Endothelial cell of umbilical vein (primary cell): ENCODE measurements around the gene CEP68. TPM values are rescaled to one million over a fixed set of nuclear protein-coding genes. Genes with fewer than 3 reads are reported as not detected.

ENCODE experiments used
- BruUV-seq: library from RNA; stranded (reverse); fragments of 400-500 nt; replicated peaks from 2 replicates; lab custom pipeline; 2021; lab: Mats Ljungman, UMichigan
- CTCF ChIA-PET: fragments of 300-600, 350-600 bp; sonication (Branson Sonifier 250); formaldehyde crosslinking; loops from one replicate; lab custom pipeline; 2021; ENCODE audit warnings: antibody characterized with exemption, inconsistent platforms; lab: Charles Lee
- POLR2A ChIA-PET: fragments of 300-600, 350-600 bp; sonication (Branson Sonifier 250); formaldehyde crosslinking; loops from one replicate; lab custom pipeline; 2021; ENCODE audit warnings: antibody characterized with exemption, inconsistent platforms; lab: Charles Lee
- DNase-seq: peaks from one replicate; pipeline ENCODE4 v3.0.0-alpha.2; 2011; ENCODE audit warnings: low read depth, low spot score
- FAIRE-seq: peaks from 2 replicates; lab custom pipeline; 2011; peaks lifted over from hg19 to GRCh38; lab: Jason Lieb, UNC
- H2AFZ ChIP-seq: 2 replicates; pipeline ENCODE4 v1.6.0; 2012; ENCODE audit warnings: low read depth, low read length, control low read depth, inconsistent platforms
- H3K27ac ChIP-seq: 2 replicates; pipeline ENCODE4 v1.5.1; 2011; ENCODE audit warnings: low read depth, mild to moderate bottlenecking, control low read depth, low read length, moderate library complexity; ENCODE audit not compliant: insufficient read depth
- H3K27me3 ChIP-seq, 2 experiments: 2 replicates each; pipeline versions ENCODE4 v1.6.0 to v1.6.1; 2011; ENCODE audit warnings: low read length in 2 of 2, mixed read lengths in 1 of 2; ENCODE audit not compliant: control insufficient read depth in 2 of 2, insufficient read depth in 2 of 2
- H3K36me3 ChIP-seq, 2 experiments: 2 replicates in 1 of 2; 3 replicates in 1 of 2; pipeline ENCODE4 v1.5.1; 2011; ENCODE audit warnings: low read length in 2 of 2, mild to moderate bottlenecking in 1 of 2, moderate library complexity in 1 of 2; ENCODE audit not compliant: control insufficient read depth in 2 of 2, insufficient read depth in 2 of 2; ENCODE audit errors: extremely low read depth in 1 of 2
- H3K4me1 ChIP-seq: 3 replicates; pipeline ENCODE4 v1.5.1; 2011; ENCODE audit warnings: mild to moderate bottlenecking, low read length; ENCODE audit not compliant: control insufficient read depth, insufficient read depth; ENCODE audit errors: extremely low read depth
- H3K4me2 ChIP-seq: 2 replicates; pipeline ENCODE4 v1.6.1; 2011; ENCODE audit warnings: low read length, control low read depth, mixed read lengths; ENCODE audit not compliant: insufficient read depth
- H3K4me3 ChIP-seq, 3 experiments: fragments of 200-600 bp in 1 of 3; sonication (generic), shearing (Covaris generic) in 1 of 3; replicated peaks in 1 of 3; 2 replicates each; pipeline ENCODE4 v1.5.1; 2011 to 2016; ENCODE audit warnings: control low read depth in 3 of 3, low read length in 3 of 3, mild to moderate bottlenecking in 2 of 3, inconsistent platforms in 1 of 3, low read depth in 1 of 3, moderate library complexity in 1 of 3; ENCODE audit not compliant: insufficient read depth in 1 of 3
- H3K79me2 ChIP-seq: 2 replicates; pipeline ENCODE4 v1.6.0; 2012; ENCODE audit warnings: low read length, inconsistent platforms; ENCODE audit not compliant: control insufficient read depth, insufficient read depth
- H3K9ac ChIP-seq: replicated peaks from 2 replicates; pipeline ENCODE3; 2011; ENCODE audit warnings: low read length, control low read depth; ENCODE audit not compliant: insufficient read depth; ENCODE audit errors: extremely low read depth
- H3K9me1 ChIP-seq: replicated peaks from 3 replicates; pipeline ENCODE4 v1.6.0; 2011; ENCODE audit warnings: mild to moderate bottlenecking, low read length; ENCODE audit not compliant: control insufficient read depth, insufficient read depth; ENCODE audit errors: extremely low read depth
- H3K9me3 ChIP-seq: replicated peaks from 2 replicates; pipeline ENCODE4 v1.5.1; 2012; ENCODE audit warnings: low read length, inconsistent platforms; ENCODE audit not compliant: control insufficient read depth, insufficient read depth
- H4K20me1 ChIP-seq: replicated peaks from 2 replicates; pipeline ENCODE3; 2011; ENCODE audit warnings: mild to moderate bottlenecking, low read length; ENCODE audit not compliant: control insufficient read depth, insufficient read depth; ENCODE audit errors: extremely low read depth
- EZH2 ChIP-seq: IDR thresholded peaks from 2 replicates; pipeline ENCODE4 v1.6.1; 2012; ENCODE audit warnings: borderline replicate concordance, low read depth, mild to moderate bottlenecking, moderate library complexity, low read length, inconsistent platforms; ENCODE audit not compliant: severe bottlenecking
- FOS ChIP-seq: IDR thresholded peaks from 2 replicates; pipeline ENCODE4 v1.6.1; 2011; ENCODE audit warnings: mild to moderate bottlenecking, low read length, moderate library complexity, borderline replicate concordance; ENCODE audit not compliant: insufficient read depth
- GATA2 ChIP-seq: IDR thresholded peaks from 2 replicates; pipeline ENCODE4 v1.7.0; 2011; ENCODE audit warnings: low read depth, mild to moderate bottlenecking, moderate library complexity, mixed read lengths, low read length; ENCODE audit not compliant: insufficient read length, insufficient read depth
- JUN ChIP-seq: IDR thresholded peaks from 2 replicates; pipeline ENCODE4 v1.6.1; 2011; ENCODE audit warnings: borderline replicate concordance, low read depth; ENCODE audit not compliant: insufficient read length, insufficient read depth
- MYC ChIP-seq: IDR thresholded peaks from one replicate; pipeline ENCODE4 v1.6.1; 2011; ENCODE audit warnings: mild to moderate bottlenecking, low read depth, low read length
- POLR2A ChIP-seq: IDR thresholded peaks from 2 replicates; pipeline ENCODE4 v1.6.1; 2012; ENCODE audit warnings: low read depth, mild to moderate bottlenecking, control low read depth, low read length
- POLR2AphosphoS5 ChIP-seq: IDR thresholded peaks from 2 replicates; pipeline ENCODE4 v1.6.1; 2012; ENCODE audit warnings: low read depth, mild to moderate bottlenecking, control low read depth, low read length, moderate library complexity; ENCODE audit not compliant: insufficient read depth
- dilution Hi-C: fragments of 300-500 bp; cut with MboI; formaldehyde crosslinking; loops from one replicate; pipeline ENCODE4 v1.15.0; 2019; ENCODE audit warnings: low sequenced_read_pairs; ENCODE audit not compliant: extremely low pct_ligation_motif_present
- intact Hi-C: fragments of 100-400 bp; cut with micrococcal nuclease; formaldehyde crosslinking; loops from one replicate; pipeline ENCODE4 v1.10.0; 2022
- polyA plus RNA-seq, 4 experiments: library from polyadenylated mRNA; depleted of rRNA in 3 of 4; stranded (reverse) in 3 of 4; unstranded in 1 of 4; fragments of >200 nt; gene quantifications; 2 replicates each; pipeline versions ENCODE4 v1.2.1 to v1.2.3, GENCODE V29; 2011 to 2012; ENCODE audit warnings: missing spikeins in 1 of 4
- total RNA-seq: library from RNA; stranded (reverse); gene quantifications from 2 replicates; pipeline ENCODE4 v1.2.3, GENCODE V29; 2021
- TF ChIP-seq, protein P1 (sequence below): IDR thresholded peaks from 2 replicates; pipeline ENCODE4 v1.6.1; 2011; ENCODE audit not compliant: insufficient read depth, insufficient read length
- TF ChIP-seq, protein P2 (sequence below), 2 donors: IDR thresholded peaks; 1 replicate in 1 of 2; 2 replicates in 1 of 2; pipeline ENCODE4 v1.5.1; 2011; ENCODE audit warnings: low read length in 2 of 2, mild to moderate bottlenecking in 2 of 2, moderate library complexity in 2 of 2, control low read depth in 1 of 2, inconsistent platforms in 1 of 2, low read depth in 1 of 2; ENCODE audit not compliant: insufficient read depth in 1 of 2; ENCODE audit errors: extremely low read depth in 1 of 2

The CEP68 gene
- total and polyA plus RNA-seq, 2 donors (not counting 3 experiments of a cell fraction or from before 2014, with no cell fraction given) = 21.4 to 22.0 TPM

DNA sequence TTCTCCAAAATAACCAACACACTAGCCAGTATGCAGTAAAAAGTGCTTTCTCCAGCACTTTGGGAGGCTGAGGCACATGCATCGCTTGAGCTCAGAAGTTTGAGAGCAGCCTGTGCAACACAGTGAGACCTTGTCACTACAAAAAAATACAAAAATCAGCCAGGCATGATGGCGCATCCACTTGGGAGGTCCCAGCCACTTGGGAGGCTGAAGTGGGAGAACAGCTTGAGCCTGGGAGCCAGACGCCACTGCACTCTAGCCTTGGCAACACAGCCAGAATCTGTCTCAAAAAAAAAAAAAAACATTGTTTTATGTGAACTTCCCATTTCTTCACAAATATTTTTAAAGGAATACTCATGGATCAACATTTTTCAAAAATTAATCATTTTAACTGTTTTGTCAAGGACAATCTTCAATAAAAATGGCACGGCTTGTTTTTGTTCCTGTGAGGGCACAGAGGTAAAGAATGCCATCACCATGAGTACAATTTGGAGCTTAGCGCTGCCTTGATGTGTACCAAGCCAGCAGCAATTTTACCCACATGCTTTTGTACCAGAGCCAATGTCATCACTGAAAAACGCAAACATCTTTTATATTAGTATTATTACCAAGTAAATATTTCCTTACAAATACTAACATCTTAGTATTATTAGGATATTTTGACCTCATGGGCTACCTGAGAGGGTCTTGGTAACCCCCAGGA is 46.9 kb downstream of the CEP68 start:
- BruUV-seq = no TSS peak
- CTCF ChIA-PET = interaction anchor here (0.9 kb wide), 1 partner anchor 9 kb away, joined by 3 read pairs; no protein-coding TSS in a partner anchor

More for the DNA sequence above, 46.9 kb downstream of the CEP68 start:
- Histone ChIP-seq H3K27me3 (no peaks in the 10 kb centered on the region), H3K9ac (no peak overlapping the region), H3K4me1 (no peaks in the 10 kb centered on the region), H2AFZ (no peak overlapping the region), H3K4me2 (no peak overlapping the region), H3K4me3 (no peak overlapping the region), H3K79me2 (peaks cover 72% of the 10 kb centered on the region), H3K36me3 (peaks cover 2 to 5% of the 10 kb centered on the region in 2 experiments), H3K9me3 (no peaks in the 10 kb centered on the region), H3K9me1 (no peaks in the 10 kb centered on the region), H3K27ac (no peak overlapping the region), H4K20me1 (peaks cover 5% of the 10 kb centered on the region)
- DNase-seq = no peak
- POLR2A ChIA-PET = no interaction called here
- TF ChIP-seq JUN (no peak), FOS (no peak), POLR2AphosphoS5 (no peak), EZH2 (no peak), MYC (no peak), GATA2 (no peak), POLR2A (no peak)
- TF ChIP-seq, protein P1, sequence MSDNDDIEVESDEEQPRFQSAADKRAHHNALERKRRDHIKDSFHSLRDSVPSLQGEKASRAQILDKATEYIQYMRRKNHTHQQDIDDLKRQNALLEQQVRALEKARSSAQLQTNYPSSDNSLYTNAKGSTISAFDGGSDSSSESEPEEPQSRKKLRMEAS = no peak
- TF ChIP-seq, protein P2, sequence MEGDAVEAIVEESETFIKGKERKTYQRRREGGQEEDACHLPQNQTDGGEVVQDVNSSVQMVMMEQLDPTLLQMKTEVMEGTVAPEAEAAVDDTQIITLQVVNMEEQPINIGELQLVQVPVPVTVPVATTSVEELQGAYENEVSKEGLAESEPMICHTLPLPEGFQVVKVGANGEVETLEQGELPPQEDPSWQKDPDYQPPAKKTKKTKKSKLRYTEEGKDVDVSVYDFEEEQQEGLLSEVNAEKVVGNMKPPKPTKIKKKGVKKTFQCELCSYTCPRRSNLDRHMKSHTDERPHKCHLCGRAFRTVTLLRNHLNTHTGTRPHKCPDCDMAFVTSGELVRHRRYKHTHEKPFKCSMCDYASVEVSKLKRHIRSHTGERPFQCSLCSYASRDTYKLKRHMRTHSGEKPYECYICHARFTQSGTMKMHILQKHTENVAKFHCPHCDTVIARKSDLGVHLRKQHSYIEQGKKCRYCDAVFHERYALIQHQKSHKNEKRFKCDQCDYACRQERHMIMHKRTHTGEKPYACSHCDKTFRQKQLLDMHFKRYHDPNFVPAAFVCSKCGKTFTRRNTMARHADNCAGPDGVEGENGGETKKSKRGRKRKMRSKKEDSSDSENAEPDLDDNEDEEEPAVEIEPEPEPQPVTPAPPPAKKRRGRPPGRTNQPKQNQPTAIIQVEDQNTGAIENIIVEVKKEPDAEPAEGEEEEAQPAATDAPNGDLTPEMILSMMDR (IDR thresholded peaks at IDR 0.05; ENCODE audit: extremely low read depth in 1 of 2, insufficient read depth in 1 of 2, low read depth in 1 of 2, low read length in 2 of 2) = no peak
- intact Hi-C loops = no loop called here
- dilution Hi-C loops = no loop called here
- FAIRE-seq = no peak
